GM06990 (cell line): ENCODE data around the gene NTM.

Experiments used
- DNase-seq: peaks from one replicate; pipeline ENCODE4 v3.0.0-alpha.2; 2011; ENCODE audit not compliant: insufficient read length; ENCODE audit errors: extremely low read depth
- H3K27me3 ChIP-seq: replicated peaks from 2 replicates; pipeline ENCODE4 v1.6.0; 2011; ENCODE audit warnings: low read length; ENCODE audit not compliant: control insufficient read depth, insufficient read depth
- H3K36me3 ChIP-seq: 2 replicates; pipeline ENCODE4 v1.5.1; 2011; ENCODE audit warnings: low read length; ENCODE audit not compliant: control insufficient read depth, insufficient read depth
- H3K4me3 ChIP-seq: replicated peaks from 2 replicates; pipeline ENCODE4 v1.5.1; 2011; ENCODE audit warnings: low read depth, mild to moderate bottlenecking, control low read depth, low read length
- TF ChIP-seq, protein P1 (sequence below): IDR thresholded peaks from 2 replicates; pipeline ENCODE4 v1.5.1; 2011; ENCODE audit warnings: low read length, control low read depth, mild to moderate bottlenecking, inconsistent platforms; ENCODE audit not compliant: insufficient read depth, poor library complexity, severe bottlenecking

NTM gene

DNA sequence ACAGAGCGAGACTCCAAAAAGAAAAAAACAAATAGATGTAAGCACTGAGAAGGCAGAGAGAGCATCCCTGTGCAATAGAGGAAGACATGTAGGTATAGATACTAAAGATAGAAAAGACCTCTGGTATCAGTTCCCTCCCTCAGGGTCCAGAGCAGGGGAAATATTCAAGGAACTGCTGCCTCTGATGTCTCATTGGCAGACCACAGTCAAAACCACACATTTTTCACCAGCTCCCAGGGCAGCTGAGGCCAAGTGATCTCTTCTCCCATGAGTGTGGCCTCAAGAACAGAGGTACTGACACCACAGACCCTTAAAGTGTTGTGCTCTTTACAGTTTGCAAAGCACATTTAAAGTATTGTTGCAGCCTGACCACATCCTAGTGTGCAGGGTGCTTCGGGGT lies 288.5 kb downstream of the NTM start:
- TF ChIP-seq, protein P1, sequence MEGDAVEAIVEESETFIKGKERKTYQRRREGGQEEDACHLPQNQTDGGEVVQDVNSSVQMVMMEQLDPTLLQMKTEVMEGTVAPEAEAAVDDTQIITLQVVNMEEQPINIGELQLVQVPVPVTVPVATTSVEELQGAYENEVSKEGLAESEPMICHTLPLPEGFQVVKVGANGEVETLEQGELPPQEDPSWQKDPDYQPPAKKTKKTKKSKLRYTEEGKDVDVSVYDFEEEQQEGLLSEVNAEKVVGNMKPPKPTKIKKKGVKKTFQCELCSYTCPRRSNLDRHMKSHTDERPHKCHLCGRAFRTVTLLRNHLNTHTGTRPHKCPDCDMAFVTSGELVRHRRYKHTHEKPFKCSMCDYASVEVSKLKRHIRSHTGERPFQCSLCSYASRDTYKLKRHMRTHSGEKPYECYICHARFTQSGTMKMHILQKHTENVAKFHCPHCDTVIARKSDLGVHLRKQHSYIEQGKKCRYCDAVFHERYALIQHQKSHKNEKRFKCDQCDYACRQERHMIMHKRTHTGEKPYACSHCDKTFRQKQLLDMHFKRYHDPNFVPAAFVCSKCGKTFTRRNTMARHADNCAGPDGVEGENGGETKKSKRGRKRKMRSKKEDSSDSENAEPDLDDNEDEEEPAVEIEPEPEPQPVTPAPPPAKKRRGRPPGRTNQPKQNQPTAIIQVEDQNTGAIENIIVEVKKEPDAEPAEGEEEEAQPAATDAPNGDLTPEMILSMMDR = no peak
- no peaks in the 10 kb centered on the region; the same call in none of the 2 replicates for H3K27me3 ChIP-seq

DNA sequence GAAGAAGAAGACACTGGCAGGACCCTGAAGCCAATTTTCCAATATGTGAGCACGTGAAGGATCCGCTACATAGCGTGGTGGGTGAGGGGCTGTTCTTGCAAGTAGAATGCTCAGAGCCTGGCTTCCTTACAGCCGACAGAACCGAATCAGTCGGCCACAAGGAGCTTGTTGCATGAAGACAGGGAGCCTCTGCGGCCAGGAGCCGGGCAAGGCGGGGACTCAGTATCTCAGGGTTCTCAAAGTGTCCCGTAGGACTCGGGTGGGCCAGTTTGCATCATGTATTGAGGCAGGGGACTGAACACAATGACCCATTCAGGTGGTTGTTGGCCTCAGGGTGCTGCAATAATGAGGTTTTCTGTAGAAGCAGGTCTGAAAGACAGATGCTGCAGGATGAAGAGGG lies 289.5 kb downstream of the NTM start:
- Histone ChIP-seq H3K27me3 (no peaks in the 10 kb centered on the region; the same call in none of the 2 replicates), H3K36me3 (no peaks in the 10 kb centered on the region), H3K4me3 (no peak overlapping the region)
- no peak for DNase-seq
- TF ChIP-seq, protein P1 = no peak

More for the DNA sequence above, 288.5 kb downstream of the NTM start:
- DNase-seq = no peak
- Histone ChIP-seq H3K36me3 (no peaks in the 10 kb centered on the region), H3K4me3 (no peak overlapping the region)

DNA sequence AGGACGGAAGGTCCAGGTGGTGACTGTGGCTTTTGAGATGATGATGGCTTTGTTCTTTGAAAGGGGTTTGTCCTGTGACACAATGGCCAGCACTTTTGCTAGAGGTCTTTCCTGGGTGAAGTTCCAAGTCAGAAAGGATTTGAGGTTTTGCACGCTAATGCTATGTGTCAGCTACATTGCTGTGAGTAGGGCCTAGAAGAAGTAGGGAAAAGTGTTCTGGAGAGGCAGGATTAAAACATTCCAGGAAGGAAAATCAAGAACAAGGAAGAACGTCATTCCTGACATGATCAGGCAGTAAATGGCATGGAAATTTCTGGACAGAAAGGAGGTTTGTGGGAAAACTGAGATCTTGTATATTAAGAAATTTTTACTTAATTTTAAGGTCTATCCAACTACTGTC lies 290.7 kb downstream of the NTM start:
- H3K36me3 ChIP-seq = no peaks in the 10 kb centered on the region
- TF ChIP-seq, protein P1 = no peak
- DNase-seq = no peak
- no peak overlapping the region for H3K4me3 ChIP-seq
- H3K27me3 ChIP-seq = no peaks in the 10 kb centered on the region; the same call in none of the 2 replicates

DNA sequence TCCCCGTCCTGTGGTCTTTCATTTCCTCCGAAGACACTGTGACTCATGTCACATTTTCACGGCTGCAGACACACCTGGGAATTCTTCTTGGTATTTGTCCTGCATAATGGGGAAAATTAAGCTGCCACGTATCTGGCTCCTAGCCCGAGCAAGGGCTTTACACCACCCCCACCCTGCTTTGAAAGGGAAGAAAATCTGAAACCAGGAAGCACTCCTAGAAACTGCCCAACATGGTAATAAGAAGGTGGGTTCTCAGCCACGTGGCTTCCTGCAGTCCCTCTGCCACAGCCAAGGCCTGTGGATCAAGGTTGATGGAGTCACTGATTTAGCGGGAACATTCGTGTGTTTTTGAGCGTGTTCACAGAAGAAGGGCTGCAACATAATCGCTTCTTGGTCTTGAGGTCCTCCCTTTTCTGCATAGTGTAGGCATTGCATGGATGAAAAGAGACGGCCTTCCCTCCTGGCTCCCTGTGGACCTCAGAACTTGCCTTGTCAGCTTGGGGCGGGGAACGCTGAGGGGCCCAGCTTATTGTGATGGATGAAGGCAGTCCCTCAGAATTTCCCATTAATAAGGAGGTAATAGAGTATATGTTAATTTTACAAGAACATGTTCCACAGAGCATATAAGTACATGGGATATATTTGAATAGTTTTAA lies 292.0 kb downstream of the NTM start:
- TF ChIP-seq, protein P1 = no peak
- Histone ChIP-seq H3K27me3 (no peaks in the 10 kb centered on the region; the same call in none of the 2 replicates), H3K4me3 (no peak overlapping the region)

DNA sequence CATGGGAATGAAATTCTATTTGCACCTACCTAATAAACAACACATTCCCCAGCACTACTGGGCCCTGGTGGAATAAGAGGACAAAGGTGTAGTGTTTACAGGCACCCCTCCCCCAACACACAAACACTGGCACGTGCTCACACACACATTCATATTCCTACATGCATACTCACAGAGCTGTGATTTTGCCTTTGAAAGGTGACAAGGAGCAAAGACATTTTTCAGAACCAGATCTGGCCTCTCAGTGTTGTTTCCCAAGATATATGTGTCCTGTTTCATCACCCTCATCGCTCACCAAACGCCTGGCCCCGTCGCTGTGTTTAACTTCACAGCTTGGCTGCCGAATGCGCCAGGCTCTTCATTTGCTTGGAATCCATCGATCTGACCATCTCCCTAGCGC lies 292.6 kb downstream of the NTM start:
- TF ChIP-seq, protein P1 = no peak

More for the DNA sequence above, 292.0 kb downstream of the NTM start:
- no peaks in the 10 kb centered on the region for H3K36me3 ChIP-seq
- DNase-seq = no peak

More for the DNA sequence above, 292.6 kb downstream of the NTM start:
- DNase-seq = no peak
- H3K36me3 ChIP-seq = no peaks in the 10 kb centered on the region
- no peaks in the 10 kb centered on the region; the same call in none of the 2 replicates for H3K27me3 ChIP-seq
- H3K4me3 ChIP-seq = no peak overlapping the region
